Suppressor macrophage (primary cell): ENCODE data around the gene PRRT1.
A peak's percentile ranks its signal among the peaks of the same experiment; 100 is the strongest.
"Not testable (repeated sequence)": the region's sequence is repeated elsewhere in the genome, so short reads cannot be mapped to it uniquely, and the experiment has no call there.

ENCODE experiments used
- DNase-seq, 4 experiments: peaks; one replicate each; pipeline ENCODE4 v3.0.0-alpha.2; 2020 to 2022
- total RNA-seq, 17 experiments: gene quantifications; one replicate each; lab custom pipeline; 2026; ENCODE audit warnings: mixed read lengths in 6 of 17, inconsistent platforms in 3 of 17; lab: John Stamatoyannopoulos, UW

PRRT1 gene
- 0 to 0.77 (median 0) reads per million in 17 experiments for total RNA-seq

GRCh38 chr6:32151863-32152768 lies at the start of gene PRRT1:
PRRT1 (minus strand) TSS chr6:32151939; CDS start chr6:32151827, 112 bp downstream.
- no peak for DNase-seq

GRCh38 chr6:32200711-32201475 lies 49.2 kb upstream of the PRRT1 start:
- DNase-seq, result no peak

- DNase-seq, result no peak
Observed at GRCh38 chr6:32198866-32199265, 47.1 kb upstream of the PRRT1 start.

- no peak for DNase-seq
Observed at GRCh38 chr6:32198345-32198696, 46.6 kb upstream of the PRRT1 start.

- DNase-seq, result peak; percentile 68 to 85 (median 80)
Observed at GRCh38 chr6:32196682-32197616, 45.2 kb upstream of the PRRT1 start.

- DNase-seq, result peak; percentile 80 to 92 (median 89)
Observed at GRCh38 chr6:32195902-32196681, 44.4 kb upstream of the PRRT1 start.

- DNase-seq, result peak; percentile 100
Observed at GRCh38 chr6:32195652-32195901, 43.8 kb upstream of the PRRT1 start.

- DNase-seq, result peak; percentile 59 to 75 (median 74)
Observed at GRCh38 chr6:32194825-32195651, 43.3 kb upstream of the PRRT1 start.

GRCh38 chr6:32194388-32194787 lies 42.6 kb upstream of the PRRT1 start:
- no peak for DNase-seq

- not testable (repeated sequence) for DNase-seq
Observed at GRCh38 chr6:32193096-32193495, 41.4 kb upstream of the PRRT1 start.

- DNase-seq, result peak; percentile 60 to 85 (median 72)
Observed at GRCh38 chr6:32192608-32193039, 40.9 kb upstream of the PRRT1 start, which contains the start of gene GPSM3. GPSM3 (minus strand) TSS chr6:32192643; CDS start chr6:32192513, 130 bp downstream.

- peak in 1 of 4 experiments; percentile 40 for DNase-seq
Observed at GRCh38 chr6:32191696-32192607, 40.2 kb upstream of the PRRT1 start.

- no peak for DNase-seq
Observed at GRCh38 chr6:32190911-32191677, 39.4 kb upstream of the PRRT1 start.

- DNase-seq, result peak; percentile 78 to 94 (median 90)
Observed at GRCh38 chr6:32190054-32190851, 38.5 kb upstream of the PRRT1 start, which contains the start of gene PBX2. PBX2 (minus strand) TSS chr6:32190202; CDS start chr6:32189915, 287 bp downstream.

GRCh38 chr6:32189742-32190053 lies 38.0 kb upstream of the PRRT1 start:
- no peak for DNase-seq

GRCh38 chr6:32189069-32189741 lies 37.5 kb upstream of the PRRT1 start:
- DNase-seq, result no peak

GRCh38 chr6:32188381-32189068 lies 36.8 kb upstream of the PRRT1 start:
- DNase-seq, result no peak
